Measurements from ENCODE around the gene WDR93.

The WDR93 gene

DNA sequence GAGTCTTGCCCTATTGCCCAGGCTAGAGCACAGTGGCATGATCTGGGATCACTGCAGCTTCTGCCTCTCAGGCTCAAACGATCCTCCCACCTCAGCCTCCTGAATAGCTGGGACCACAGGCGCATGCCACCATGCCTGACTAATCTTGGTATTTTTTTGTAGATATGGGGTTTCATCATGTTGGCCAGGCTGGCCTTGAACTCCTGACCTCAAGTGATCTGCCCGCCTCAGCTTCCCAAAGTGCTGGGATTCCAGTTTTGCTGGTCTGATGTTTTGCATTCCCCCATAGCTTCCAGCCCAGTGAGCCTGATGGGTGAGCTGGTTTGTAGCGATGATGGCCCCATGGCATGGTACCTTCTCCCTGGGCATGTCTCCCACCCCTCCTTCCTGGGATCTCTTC, 65.1 kb downstream of the WDR93 start:
- TF ChIP-seq CTCF (IDR thresholded peaks at IDR 0.05; ENCODE audit: low read depth, low read length): no peak
- H3K4me3 ChIP-seq (ENCODE audit: low read depth, low read length): no peak overlapping the region

DNA sequence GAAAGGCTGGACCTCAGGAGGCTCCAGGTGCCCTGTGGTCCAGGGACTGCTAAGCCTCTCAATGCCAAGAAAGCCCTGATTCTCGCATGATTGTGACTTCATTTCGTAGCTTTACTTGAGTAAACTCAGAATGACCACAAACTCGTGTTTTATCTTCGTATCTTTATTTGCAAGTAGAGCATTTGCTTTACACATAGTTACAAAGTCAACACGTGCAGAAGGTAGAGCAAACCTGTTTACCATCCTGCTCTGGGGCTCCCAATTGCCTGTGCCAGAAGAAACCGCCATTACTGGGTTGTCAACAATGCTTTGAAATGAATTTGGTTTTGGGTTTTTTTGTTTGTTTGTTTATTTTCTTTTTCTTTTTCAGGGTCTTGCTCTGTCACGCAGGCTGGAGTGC, 66.3 kb downstream of the WDR93 start:
- no peak for TF ChIP-seq CTCF (IDR thresholded peaks at IDR 0.05; ENCODE audit: low read depth, low read length)
- no peak overlapping the region for H3K4me3 ChIP-seq (ENCODE audit: low read depth, low read length)

GRCh38 chr15:89758283-89758682, 67.7 kb downstream of the WDR93 start:
- TF ChIP-seq CTCF (IDR thresholded peaks at IDR 0.05; ENCODE audit: low read depth, low read length): no peak
- H3K4me3 ChIP-seq (ENCODE audit: low read depth, low read length): no peak overlapping the region

GRCh38 chr15:89758981-89759380, 68.4 kb downstream of the WDR93 start:
- H3K4me3 ChIP-seq (ENCODE audit: low read depth, low read length): no peak overlapping the region
- TF ChIP-seq CTCF (IDR thresholded peaks at IDR 0.05; ENCODE audit: low read depth, low read length): no peak

DNA sequence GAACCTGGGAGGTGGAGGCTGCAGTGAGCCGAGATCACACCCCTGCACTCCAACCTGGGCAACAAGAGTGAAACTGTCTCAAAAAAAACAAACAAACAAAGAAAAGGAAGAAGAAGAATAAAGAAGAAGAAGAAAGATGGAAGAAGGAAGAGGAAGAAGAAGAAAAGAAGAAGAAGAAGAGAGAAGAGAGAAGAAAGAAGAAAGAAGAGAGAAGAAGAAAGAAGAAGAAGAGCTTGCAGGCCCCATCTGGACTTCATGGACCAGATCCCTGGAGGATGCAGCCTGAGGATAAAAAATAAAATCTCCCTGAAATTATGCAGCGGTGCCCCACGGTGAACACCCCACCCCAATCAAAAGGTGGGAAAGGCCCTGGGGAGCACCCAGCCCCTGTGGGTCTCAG, 69.2 kb downstream of the WDR93 start:
- no peak overlapping the region for H3K4me3 ChIP-seq (ENCODE audit: low read depth, low read length)
- no peak for TF ChIP-seq CTCF (IDR thresholded peaks at IDR 0.05; ENCODE audit: low read depth, low read length)

DNA sequence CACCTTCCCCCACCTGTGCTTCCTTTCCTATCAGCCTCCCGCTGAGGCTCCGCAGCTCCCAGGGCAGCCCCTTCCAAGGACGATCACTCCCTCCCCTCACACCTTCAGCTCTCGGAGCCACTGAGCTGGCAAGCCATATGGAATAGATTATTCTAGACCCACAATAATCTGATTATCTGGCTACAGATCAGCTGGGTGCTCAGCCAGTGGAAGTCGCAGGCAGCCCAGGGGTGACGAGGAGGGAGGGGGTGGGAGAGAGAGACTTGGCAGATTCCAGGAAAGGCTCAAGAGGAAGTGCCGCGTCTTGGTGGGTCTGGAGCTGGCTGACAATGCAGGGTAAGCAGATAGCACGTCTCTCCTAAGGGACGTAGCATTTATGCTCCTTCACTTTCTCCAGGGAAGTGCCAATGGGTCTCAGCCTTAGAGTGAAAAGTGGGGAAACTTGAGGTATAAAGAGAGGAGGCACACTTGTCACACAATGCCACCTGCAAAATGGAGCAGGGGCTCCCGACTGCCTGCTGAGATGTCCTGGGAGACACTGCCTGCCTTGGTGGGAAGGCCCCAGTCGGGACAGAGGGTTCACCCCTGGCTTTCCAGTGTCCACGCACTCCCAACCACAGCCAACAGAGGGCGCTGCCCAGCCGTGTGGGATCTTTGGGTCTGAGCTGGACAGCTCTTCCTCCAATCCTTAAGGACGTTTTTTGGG, 69.8 kb downstream of the WDR93 start:
- TF ChIP-seq CTCF (IDR thresholded peaks at IDR 0.05; ENCODE audit: low read depth, low read length): peak; percentile 97
- H3K4me3 ChIP-seq (ENCODE audit: low read depth, low read length): no peak overlapping the region

DNA sequence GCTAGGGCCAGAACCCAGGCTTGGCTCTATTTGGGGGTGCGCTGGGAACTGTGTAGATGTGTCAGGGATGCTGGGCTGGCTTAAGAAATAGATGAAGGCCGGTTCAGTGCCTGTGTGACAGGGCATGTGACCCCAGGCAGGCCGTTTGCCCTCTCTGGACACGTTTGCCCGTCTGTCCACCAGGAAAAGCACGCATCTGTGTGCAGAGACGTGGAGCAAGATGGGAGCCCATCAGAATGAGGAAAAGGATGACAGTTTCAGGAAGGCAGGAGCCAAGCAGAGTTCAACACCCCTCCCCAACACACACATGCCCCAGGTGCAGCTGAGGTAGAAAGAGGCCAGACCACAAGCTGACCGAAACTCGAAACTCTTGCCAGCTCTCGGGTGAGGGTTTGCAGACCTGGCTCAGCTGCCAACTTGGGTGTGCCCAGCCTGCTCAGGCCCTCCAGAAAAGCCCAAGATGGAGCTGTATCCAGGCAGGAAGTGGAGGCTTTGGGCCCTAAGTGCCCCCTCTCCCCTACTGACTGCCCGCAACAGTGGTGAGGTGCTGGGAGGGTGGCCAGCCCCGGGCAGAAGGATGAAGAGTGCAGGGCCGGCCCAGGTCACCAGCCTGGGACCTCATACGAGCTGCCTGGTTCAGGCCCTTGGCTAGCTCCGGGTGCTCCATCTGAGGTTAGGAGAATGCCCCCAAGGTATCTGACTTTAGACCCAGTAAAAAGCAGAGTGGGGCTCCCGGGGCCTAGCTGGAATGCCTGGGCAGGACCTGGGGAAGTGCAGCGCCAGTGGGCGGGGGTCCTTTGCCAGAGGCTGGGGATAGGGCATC, 70.6 kb downstream of the WDR93 start:
- no peak overlapping the region for H3K4me3 ChIP-seq (ENCODE audit: low read depth, low read length)
- TF ChIP-seq CTCF (IDR thresholded peaks at IDR 0.05; ENCODE audit: low read depth, low read length): no peak
